ENCODE measurements around the gene NOCT.
"Not testable (repeated sequence)": the region's sequence is repeated elsewhere in the genome, so short reads cannot be mapped to it uniquely, and the experiment has no call there.

The NOCT gene, protein sequence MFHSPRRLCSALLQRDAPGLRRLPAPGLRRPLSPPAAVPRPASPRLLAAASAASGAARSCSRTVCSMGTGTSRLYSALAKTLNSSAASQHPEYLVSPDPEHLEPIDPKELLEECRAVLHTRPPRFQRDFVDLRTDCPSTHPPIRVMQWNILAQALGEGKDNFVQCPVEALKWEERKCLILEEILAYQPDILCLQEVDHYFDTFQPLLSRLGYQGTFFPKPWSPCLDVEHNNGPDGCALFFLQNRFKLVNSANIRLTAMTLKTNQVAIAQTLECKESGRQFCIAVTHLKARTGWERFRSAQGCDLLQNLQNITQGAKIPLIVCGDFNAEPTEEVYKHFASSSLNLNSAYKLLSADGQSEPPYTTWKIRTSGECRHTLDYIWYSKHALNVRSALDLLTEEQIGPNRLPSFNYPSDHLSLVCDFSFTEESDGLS

GRCh38 chr4:139015269-139015947 is at the start of gene NOCT:
TSS of gene NOCT (plus strand) at chr4:139015781. CDS start at chr4:139015982, 201 bp downstream.
- no peak for FAIRE-seq

DNA sequence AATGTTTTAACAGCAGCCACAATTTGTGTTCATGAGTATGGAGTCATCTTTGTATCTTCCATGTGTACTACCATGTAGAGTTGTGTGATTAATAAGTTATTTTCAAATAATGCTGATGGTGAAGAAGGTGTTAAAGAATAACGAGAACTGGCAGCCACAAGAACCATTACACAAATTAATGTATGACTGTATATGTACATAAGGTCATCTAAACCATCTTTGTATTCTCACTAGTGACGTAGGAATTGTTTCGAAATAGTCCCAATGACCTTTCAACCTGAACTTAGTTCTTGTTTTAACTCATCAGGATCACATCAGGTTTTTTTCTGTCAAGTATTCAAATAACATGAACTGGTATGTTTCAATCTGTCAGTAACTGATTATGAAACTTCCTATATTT is 48.3 kb upstream of the NOCT start:
- FAIRE-seq = no peak

DNA sequence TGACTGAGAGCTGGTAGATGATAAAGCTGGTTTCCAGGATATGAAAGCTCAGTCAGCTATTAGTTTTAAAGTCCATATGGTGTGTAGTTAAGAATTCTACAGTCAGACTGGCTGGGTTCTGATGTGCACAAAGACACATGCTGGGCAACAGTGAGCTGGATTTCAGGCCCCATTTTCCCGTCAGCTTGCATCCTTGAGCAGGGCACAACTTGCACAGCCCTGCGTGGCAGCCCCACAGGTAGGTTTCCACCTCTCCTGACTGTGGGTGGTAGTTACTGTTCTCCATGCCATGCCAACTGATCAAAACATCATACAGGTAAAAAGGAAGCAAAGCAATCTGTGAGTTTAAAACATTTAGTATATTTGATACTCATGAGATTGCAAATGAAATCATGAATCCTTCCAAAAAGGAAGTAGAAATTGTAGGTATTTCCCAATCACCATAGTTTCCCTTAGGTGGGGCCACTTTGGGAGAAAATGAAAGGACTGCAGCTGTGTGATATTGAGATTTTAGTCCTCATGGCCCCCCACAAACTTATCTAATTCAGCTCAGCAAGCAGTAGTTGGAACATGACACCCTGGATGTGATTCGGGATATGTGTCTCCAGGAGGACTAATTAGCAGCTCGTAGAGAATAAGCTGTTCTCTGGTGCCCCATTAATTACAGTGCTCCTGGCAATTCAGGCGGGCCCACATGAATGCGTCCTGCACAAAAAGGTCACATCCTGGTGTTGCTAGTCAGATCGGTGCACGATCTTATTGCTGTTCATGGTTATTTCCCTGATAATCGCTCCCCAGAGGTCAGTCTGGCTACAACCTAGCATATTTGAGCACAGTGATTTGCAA is 42.4 kb upstream of the NOCT start:
- FAIRE-seq = no peak

DNA sequence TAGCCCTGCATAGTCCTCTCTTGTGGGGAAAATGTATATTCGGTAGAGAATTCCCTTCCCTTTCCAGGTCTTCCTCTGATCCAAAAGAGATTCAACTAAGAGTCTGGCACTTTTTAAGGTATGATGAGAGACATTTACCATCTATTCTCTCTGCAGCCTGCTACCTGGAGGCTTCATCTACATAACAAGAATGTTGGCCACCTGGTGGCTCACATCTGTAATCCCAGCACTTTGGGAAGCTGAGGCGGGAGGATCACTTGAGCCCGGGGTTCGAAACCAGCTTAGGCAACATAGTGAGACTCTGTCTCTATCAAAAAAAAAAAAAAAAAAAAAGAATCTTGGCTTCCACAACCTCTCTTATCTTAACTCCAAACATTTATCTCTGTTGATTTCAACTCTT is 40.4 kb upstream of the NOCT start:
- FAIRE-seq = no peak

- FAIRE-seq = no peak
Observed at GRCh38 chr4:138976526-138976925, 39.1 kb upstream of the NOCT start.

- no peak for FAIRE-seq
Observed at GRCh38 chr4:138977524-138977923, 38.1 kb upstream of the NOCT start.

DNA sequence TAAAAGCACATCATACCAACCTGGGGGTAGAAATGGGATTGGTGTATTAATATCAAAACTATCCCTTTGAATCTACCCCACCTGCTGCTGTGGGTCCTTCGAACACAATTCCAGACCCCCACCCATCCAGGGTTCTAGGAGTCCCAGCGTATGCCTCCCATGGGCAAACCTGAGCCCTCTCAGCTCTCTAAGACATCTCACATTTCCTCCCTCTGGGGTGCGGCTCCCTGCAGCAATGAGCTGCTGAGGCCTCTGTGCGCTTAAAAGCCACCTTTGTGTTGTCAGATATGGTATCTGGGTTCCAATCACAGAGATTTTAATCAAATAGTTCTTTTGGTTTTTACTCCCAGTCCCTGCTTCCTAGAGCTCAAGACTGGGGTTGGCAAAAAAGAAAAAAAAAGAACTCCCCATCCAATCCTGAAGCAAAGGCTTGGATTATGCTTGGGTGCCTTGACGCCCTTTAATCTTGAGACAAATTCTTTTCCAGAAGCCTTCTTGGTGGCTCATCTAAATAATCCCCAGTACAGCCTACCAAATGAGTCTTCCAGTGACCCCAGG is 37.5 kb upstream of the NOCT start:
- no peak for FAIRE-seq

DNA sequence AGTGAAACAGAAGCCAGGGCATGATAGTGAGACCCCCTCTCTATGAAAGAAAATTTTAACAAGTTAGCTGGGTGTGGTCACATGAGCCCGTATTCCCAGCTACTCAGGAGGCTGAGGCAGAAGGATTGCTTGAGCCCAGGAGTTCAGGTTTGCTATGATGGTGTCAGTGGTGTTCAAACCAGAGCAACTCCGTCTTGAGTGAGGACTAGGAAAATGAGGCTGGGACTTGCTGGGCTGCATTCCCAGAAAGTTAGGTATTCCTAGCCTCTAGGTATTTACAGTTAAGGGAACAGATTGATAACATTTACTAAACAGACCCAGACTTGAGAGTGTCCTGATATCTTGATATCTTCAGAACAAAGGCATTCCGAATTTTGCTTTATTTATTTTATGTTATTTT is 37.0 kb upstream of the NOCT start:
- FAIRE-seq = no peak

GRCh38 chr4:138979742-138980141 is 35.8 kb upstream of the NOCT start:
- FAIRE-seq = no peak

GRCh38 chr4:138981930-138982390 is 33.6 kb upstream of the NOCT start:
- FAIRE-seq = no peak

- no peak for FAIRE-seq
Observed at GRCh38 chr4:138982754-138983153, 32.8 kb upstream of the NOCT start.

- FAIRE-seq = no peak
Observed at GRCh38 chr4:138983690-138984089, 31.9 kb upstream of the NOCT start.

DNA sequence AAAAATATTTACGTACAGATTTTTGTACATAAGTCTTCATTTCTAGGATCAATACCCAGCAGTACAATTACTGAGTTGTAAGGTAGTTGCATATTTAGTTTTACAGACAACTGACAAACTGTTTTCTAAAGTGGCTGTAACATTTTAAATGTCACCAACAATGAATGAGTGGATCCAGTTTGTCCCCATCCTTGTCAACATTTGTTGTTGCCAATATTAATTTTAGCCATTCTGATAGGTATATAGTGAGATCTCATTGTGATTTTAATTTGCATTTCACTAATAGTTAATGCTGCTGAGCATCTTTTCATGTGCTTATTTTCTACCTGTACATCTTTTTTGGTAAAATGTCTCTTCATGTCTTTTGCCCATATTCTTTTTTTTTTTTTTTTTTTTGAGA is 30.9 kb upstream of the NOCT start:
- no peak for FAIRE-seq

DNA sequence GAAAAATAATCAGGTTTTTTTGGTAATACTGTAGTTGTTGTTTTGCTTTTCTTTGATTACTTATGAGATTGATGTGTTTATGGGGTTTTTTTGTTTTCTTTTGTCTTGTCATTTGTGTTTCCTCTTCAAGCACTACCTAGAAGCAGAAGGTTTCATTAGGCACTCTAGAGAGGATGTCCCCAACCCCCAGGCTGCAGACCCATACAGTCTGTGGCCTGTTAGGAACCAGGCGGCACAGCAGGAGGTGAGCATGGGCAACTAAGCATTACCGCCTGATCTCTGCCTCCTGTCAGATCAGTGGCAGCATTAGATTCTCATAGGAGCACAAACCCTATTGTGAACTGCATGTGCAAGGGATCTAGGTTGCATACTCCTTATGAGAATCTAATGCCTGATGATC is 22.9 kb upstream of the NOCT start:
- FAIRE-seq = no peak

GRCh38 chr4:138996090-138996489 is 19.5 kb upstream of the NOCT start:
- no peak for FAIRE-seq

DNA sequence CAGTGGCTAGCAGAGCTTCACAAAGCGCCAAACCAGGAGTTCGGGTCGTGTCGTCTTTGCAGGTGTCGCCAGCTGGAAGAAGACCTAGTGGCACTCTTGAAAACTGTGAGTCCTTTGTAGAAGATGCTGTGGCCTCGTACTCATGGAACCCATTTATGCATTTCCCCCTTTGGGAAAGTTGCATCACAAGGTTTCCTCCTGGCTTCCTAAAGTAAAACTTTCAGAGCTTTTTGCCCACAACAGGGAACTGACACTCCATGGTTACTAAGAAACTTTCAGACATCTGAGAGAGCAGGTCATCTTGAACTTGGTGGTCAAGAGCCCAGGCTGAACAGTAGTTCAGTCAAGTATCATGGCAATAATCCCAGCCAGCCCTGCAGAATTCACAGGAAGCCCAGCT is 15.9 kb upstream of the NOCT start:
- no peak for FAIRE-seq

DNA sequence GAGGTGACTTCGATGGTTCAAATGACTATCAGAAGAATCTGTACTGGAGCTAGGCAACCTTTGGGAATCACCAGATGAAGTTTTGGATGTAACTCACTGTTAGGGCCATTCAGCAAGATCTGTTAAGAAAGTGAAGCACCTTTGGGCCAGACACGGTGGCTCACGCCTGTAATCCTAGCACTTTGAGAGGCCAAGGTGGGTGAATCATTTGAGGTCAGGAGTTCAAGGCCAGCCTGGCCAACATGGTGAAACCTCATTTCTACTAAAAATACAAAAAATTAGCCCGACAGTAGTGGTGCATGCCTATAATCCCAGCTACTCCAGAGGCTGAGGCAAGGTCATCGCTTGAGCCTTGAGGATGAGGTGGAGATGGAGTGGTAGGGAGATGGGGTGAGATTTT is 15.4 kb upstream of the NOCT start:
- not testable (repeated sequence) for FAIRE-seq

GRCh38 chr4:139001430-139001829 is 14.2 kb upstream of the NOCT start:
- FAIRE-seq = not testable (repeated sequence)

DNA sequence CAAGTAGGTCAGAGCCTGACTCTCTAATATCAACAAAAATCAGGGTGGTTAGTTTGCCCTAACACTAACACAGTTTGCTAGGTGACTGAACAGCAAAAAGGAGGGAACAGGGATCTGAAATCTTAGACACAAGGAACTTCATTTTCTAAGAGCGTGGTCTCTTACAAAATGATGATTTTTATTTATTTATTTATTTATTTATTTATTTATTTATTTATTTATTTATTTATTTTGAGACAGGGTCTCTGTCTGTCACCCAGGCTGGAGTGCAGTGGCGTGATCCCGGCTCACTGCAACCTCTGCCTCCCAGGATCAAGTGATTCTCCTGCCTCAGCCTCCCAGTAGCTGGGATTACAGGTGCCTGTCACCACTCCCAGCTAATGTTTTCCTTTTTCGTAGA is 11.9 kb upstream of the NOCT start:
- not testable (repeated sequence) for FAIRE-seq

DNA sequence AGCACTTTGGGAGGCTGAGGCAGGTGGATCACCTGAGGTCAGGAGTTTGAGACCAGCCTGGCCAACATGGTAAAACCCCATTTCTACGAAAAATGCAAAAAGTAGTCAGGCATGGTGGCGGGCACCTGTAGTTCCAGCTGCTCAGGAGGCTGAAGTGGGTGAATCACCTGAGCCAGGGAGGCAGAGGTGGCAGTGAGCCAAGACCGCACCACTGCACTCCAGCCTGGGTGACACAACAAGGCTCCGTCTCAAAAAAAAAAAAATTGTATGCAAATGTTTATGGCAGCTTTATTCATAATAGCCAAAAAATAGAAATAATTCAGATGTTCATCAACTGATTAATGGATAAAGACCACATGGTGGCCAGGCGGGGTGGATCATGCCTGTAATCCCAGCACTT is 9.8 kb upstream of the NOCT start:
- no peak for FAIRE-seq

DNA sequence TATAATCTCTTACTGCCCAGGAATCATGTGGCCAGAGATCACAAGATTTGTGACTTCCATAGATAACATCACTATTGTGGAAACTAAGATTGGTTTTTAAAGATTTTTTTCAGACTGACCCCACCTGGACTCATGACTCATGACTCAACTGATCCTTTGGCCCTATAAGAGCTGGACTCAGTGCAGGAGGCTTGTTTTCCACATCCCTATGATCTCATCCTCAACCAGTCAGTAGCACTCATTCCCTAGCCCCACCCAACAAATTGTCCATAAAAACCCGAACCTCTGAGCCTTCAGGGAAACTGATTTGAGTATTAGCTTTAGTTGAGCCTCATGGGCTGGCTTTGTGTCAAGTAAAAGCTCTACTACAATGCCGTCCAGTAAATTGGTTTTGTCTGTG is 7.9 kb upstream of the NOCT start:
- FAIRE-seq = no peak

GRCh38 chr4:139008278-139008677 is 7.3 kb upstream of the NOCT start:
- FAIRE-seq = not testable (repeated sequence)

DNA sequence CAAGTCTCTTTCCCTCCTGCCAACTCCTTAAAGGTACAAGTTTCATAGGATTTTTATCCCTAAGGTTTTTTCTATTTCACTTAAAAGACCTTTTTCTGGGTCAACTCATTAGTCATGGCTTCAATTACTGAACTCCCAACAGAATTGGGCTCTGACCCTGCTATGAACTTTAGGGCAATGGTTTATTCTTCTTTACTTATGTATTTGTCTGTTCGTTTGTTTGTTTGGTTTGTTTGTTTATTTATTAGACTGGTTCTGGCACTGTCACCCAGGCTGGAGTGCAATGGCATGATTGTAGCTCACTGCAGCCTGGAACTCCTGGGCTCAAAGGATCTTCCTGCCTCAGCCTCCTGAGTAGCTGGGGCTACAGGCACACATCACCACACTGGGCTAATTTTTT is 5.9 kb upstream of the NOCT start:
- FAIRE-seq = no peak
